ENCODE data around the gene SPPL2B. TPM values are rescaled to one million over a fixed set of nuclear protein-coding genes. Genes with fewer than 3 reads are reported as not detected.

The SPPL2B gene
- total RNA-seq, 6 experiments from 2014 or later: 32.9 to 41.8 (median 33.9) TPM

DNA sequence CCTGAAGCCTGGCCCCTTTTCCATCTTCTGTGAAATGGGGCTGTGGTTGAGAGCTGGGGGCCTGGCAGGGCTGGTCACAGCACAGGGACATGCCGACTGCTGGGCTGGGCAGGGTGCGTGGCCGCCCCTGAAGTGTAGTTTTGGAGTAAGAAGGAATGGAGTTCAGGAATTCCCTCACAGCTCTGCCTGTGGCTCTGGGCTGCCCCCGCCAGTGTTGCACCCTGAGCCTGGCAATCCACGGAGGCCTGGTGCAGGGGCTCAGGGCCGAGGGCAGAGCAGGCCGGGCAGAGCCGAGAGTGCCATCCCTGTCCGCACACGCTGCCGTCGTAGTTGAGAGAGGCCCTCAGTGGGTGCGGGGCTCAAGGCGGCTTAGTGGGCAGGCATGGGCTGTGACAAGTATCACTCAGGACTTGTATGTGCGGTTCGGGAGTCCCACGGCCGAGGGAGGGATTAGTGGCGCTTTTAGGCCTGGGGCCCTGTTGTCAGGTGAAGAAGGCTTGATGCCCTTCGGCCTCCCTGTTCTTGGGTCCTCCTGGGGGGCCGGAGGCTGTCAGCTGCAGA is 9.7 kb downstream of the SPPL2B start:
- no peak for DNase-seq
- H3K9me3 Mint-ChIP-seq: peaks cover 10% of the 10 kb centered on the region; the same call in 1 of the 2 replicates
- H3K27me3 Mint-ChIP-seq (ENCODE audit: insufficient read depth): peaks cover 2% of the 10 kb centered on the region; the same call in 1 of the 2 replicates
- H3K4me3 Mint-ChIP-seq: no peak overlapping the region
- TF ChIP-seq, protein P1, sequence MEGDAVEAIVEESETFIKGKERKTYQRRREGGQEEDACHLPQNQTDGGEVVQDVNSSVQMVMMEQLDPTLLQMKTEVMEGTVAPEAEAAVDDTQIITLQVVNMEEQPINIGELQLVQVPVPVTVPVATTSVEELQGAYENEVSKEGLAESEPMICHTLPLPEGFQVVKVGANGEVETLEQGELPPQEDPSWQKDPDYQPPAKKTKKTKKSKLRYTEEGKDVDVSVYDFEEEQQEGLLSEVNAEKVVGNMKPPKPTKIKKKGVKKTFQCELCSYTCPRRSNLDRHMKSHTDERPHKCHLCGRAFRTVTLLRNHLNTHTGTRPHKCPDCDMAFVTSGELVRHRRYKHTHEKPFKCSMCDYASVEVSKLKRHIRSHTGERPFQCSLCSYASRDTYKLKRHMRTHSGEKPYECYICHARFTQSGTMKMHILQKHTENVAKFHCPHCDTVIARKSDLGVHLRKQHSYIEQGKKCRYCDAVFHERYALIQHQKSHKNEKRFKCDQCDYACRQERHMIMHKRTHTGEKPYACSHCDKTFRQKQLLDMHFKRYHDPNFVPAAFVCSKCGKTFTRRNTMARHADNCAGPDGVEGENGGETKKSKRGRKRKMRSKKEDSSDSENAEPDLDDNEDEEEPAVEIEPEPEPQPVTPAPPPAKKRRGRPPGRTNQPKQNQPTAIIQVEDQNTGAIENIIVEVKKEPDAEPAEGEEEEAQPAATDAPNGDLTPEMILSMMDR (IDR thresholded peaks at IDR 0.05): no peak
- H3K27ac Mint-ChIP-seq: no peak overlapping the region
- H3K36me3 Mint-ChIP-seq (ENCODE audit: low read depth): peaks cover 11% of the 10 kb centered on the region
- no peaks in the 10 kb centered on the region for H3K4me1 Mint-ChIP-seq (ENCODE audit: low read depth)

DNA sequence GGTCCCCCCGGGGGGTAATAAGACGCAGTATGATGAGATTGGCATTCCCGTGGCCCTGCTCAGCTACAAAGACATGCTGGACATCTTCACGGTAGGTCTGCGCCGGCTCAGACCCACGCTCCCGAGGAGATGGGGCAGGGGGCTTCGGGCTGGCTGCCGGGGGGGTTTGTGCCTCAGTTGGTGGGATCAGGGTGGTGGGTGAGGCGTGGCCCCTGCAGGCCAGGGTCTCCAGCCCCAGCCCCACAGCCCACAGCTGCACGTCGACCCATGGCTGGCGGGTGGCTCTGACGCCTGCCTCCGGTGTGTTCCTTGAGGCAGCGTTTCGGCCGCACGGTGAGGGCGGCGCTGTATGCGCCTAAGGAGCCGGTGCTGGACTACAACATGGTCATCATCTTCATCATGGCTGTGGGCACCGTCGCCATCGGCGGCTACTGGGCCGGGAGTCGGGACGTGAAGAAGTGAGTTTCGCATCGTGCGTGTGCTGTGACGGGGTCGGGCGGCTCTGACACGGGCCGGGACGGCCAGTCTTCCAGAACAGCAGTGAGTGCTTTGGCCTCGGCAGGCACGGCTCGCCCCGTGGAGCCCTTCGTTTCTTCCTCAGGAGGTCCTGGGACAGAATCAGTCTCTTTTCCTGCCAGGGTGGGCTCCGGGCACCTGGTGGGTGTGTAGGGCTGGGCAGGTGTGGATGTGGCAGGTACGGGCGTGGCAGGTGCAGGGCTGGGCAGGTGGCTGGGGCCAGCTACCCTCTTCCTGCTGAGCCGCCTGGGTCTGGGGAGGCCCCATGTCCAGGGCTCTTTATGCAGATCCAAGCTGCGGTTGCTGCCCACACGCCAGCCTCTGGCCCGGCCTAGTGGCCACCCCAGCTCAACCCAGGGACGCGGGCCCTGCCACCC is 10.5 kb downstream of the SPPL2B start:
- peaks cover 10% of the 10 kb centered on the region; the same call in 1 of the 2 replicates for H3K9me3 Mint-ChIP-seq
- H3K27me3 Mint-ChIP-seq (ENCODE audit: insufficient read depth): peaks cover 2% of the 10 kb centered on the region; the same call in 1 of the 2 replicates
- H3K27ac Mint-ChIP-seq: no peak overlapping the region
- no peak for DNase-seq
- H3K36me3 Mint-ChIP-seq (ENCODE audit: low read depth): peaks cover 11% of the 10 kb centered on the region
- H3K4me1 Mint-ChIP-seq (ENCODE audit: low read depth): no peaks in the 10 kb centered on the region
- TF ChIP-seq, protein P1 (IDR thresholded peaks at IDR 0.05): no peak
- H3K4me3 Mint-ChIP-seq: no peak overlapping the region

- Mint-ChIP-seq H3K27me3 (ENCODE audit: insufficient read depth) (peaks cover 2% of the 10 kb centered on the region; the same call in 1 of the 2 replicates), H3K4me3 (no peak overlapping the region)
Measured at GRCh38 chr19:2339644-2340310, 11.3 kb downstream of the SPPL2B start.

GRCh38 chr19:2340496-2341243 is 12.2 kb downstream of the SPPL2B start:
- Mint-ChIP-seq H3K27me3 (ENCODE audit: insufficient read depth) (peaks cover 2% of the 10 kb centered on the region; the same call in 1 of the 2 replicates), H3K4me3 (no peak overlapping the region), H3K9me3 (peaks cover 8% of the 10 kb centered on the region; the same call in 1 of the 2 replicates), H3K27ac (no peak overlapping the region), H3K36me3 (ENCODE audit: low read depth) (peaks cover 11% of the 10 kb centered on the region), H3K4me1 (ENCODE audit: low read depth) (no peaks in the 10 kb centered on the region)
- TF ChIP-seq, protein P1 (IDR thresholded peaks at IDR 0.05): no peak
- DNase-seq: no peak

More at GRCh38 chr19:2339644-2340310, 11.3 kb downstream of the SPPL2B start:
- DNase-seq: no peak
- H3K36me3 Mint-ChIP-seq (ENCODE audit: low read depth): peaks cover 11% of the 10 kb centered on the region
- TF ChIP-seq, protein P1 (IDR thresholded peaks at IDR 0.05): no peak
- no peaks in the 10 kb centered on the region for H3K4me1 Mint-ChIP-seq (ENCODE audit: low read depth)
- peaks cover 10% of the 10 kb centered on the region; the same call in 1 of the 2 replicates for H3K9me3 Mint-ChIP-seq
- H3K27ac Mint-ChIP-seq: no peak overlapping the region

DNA sequence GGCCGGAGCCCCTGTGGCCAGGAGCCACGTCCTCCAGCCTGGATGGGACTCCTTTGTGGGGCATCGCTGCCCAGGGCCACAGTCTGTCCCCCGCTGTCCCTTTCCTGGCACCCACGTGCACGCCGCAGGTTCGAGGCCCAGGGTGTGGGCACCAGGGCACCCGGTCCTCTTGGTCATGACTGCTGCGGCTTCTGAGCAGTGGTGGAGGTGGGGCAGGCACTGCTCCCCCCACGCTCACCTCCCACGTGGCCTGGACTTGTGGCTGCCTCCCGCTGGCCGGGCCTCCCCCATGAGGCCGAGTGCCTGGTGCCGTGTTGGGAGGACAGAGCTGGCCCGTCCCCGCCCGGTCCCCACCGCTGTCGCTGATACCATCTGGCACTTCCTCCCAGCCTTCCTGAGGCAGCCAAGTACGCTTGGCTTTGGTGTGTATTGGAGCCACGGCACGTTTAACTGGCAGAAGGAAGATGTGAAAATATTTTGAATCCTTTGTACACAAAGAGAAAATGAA is 12.8 kb downstream of the SPPL2B start:
- no peaks in the 10 kb centered on the region for H3K4me1 Mint-ChIP-seq (ENCODE audit: low read depth)
- DNase-seq: no peak
- H3K4me3 Mint-ChIP-seq: no peak overlapping the region
- TF ChIP-seq, protein P1 (IDR thresholded peaks at IDR 0.05): no peak
- H3K27me3 Mint-ChIP-seq (ENCODE audit: insufficient read depth): peaks cover 2% of the 10 kb centered on the region; the same call in 1 of the 2 replicates
- peaks cover 9% of the 10 kb centered on the region; the same call in 1 of the 2 replicates for H3K36me3 Mint-ChIP-seq (ENCODE audit: low read depth)
- H3K9me3 Mint-ChIP-seq: peaks cover 2% of the 10 kb centered on the region; the same call in 1 of the 2 replicates
- no peak overlapping the region for H3K27ac Mint-ChIP-seq

Measured in HFFc6 (cell line).